ENCODE results near the gene PKN2.

- TF ChIP-seq POLR2A (IDR thresholded peaks at IDR 0.05) (no peak), CTCF (IDR thresholded peaks at IDR 0.05 in 8 of 11, conservative IDR thresholded peaks at IDR 0.05 in 3 of 11) (no peak)
Observed at GRCh38 chr1:88783145-88783544, 99.1 kb downstream of the PKN2 start.
